ENCODE data around the gene STUM. TPM values are rescaled to one million over a fixed set of nuclear protein-coding genes. Genes with fewer than 3 reads are reported as not detected.

Gene STUM
- total and polyA plus RNA-seq, 10 of the 15 experiments (the other 5 are each of a cell fraction or from before 2014, with no cell fraction given) = under 0.01 to 0.15 (median 0.09) TPM; not detected in 5

- TF ChIP-seq ZBTB40 (IDR thresholded peaks at IDR 0.05; ENCODE audit: borderline replicate concordance) = no peak
- TF ChIP-seq ZBTB4 (CRISPR knock-in tag; IDR thresholded peaks at IDR 0.05) = no peak
- no peak for TF ChIP-seq NR2C1 (IDR thresholded peaks at IDR 0.05)
- TF ChIP-seq JUND (IDR thresholded peaks at IDR 0.05; ENCODE audit: low read depth, low read length) = no peak
- no peak for TF ChIP-seq SIX5 (IDR thresholded peaks at IDR 0.05; ENCODE audit: low read depth, low read length, severe bottlenecking)
- no peak for TF ChIP-seq STAT3 (IDR thresholded peaks at IDR 0.05; ENCODE audit: low read depth, low read length)
- TF ChIP-seq EP300 (IDR thresholded peaks at IDR 0.05; ENCODE audit: borderline replicate concordance in 1 of 2, control insufficient read depth in 1 of 2, low read depth in 2 of 2, low read length in 2 of 2) = no peak
- TF ChIP-seq PKNOX1 (IDR thresholded peaks at IDR 0.05) = no peak
- no peak for TF ChIP-seq KDM1A (IDR thresholded peaks at IDR 0.05; ENCODE audit: borderline replicate concordance)
- TF ChIP-seq ATF7 (IDR thresholded peaks at IDR 0.05; ENCODE audit: low read depth) = no peak
- no peak for TF ChIP-seq SUPT20H (IDR thresholded peaks at IDR 0.05; ENCODE audit: borderline replicate concordance, control insufficient read depth, low read depth, low read length)
- TF ChIP-seq CBX5 (IDR thresholded peaks at IDR 0.05; ENCODE audit: low read depth) = no peak
- no peak for TF ChIP-seq ZNF687 (IDR thresholded peaks at IDR 0.05)
- no peak for TF ChIP-seq E2F8 (IDR thresholded peaks at IDR 0.05; ENCODE audit: low read depth, partially characterized antibody)
Observed at GRCh38 chr1:226634166-226634588, 85.6 kb downstream of the STUM start (continued).
